Kidney tubule cell (primary cell): ENCODE measurements around the gene TCEA3.

Source experiments
- DNase-seq: peaks from one replicate; pipeline ENCODE4 v3.0.0-alpha.2; 2018; ENCODE audit warnings: low spot score

Gene TCEA3

GRCh38 chr1:23421343-23421742 lies 3.2 kb downstream of the TCEA3 start:
- DNase-seq: no peak

- no peak for DNase-seq
These were observed 3.8 kb downstream of the TCEA3 start for GRCh38 chr1:23420778-23421177.

GRCh38 chr1:23419180-23419579 lies 5.4 kb downstream of the TCEA3 start:
- DNase-seq: no peak

- DNase-seq: no peak
These were observed 7.0 kb downstream of the TCEA3 start for GRCh38 chr1:23417570-23417969.

- no peak for DNase-seq
These were observed 7.6 kb downstream of the TCEA3 start for GRCh38 chr1:23416964-23417363.

GRCh38 chr1:23408797-23409290 lies 15.7 kb downstream of the TCEA3 start:
- no peak for DNase-seq

GRCh38 chr1:23407016-23407630 lies 17.4 kb downstream of the TCEA3 start:
- no peak for DNase-seq

GRCh38 chr1:23405946-23406345 lies 18.6 kb downstream of the TCEA3 start:
- no peak for DNase-seq

- peak; percentile 99 for DNase-seq
These were observed 20.6 kb downstream of the TCEA3 start for GRCh38 chr1:23403735-23404486.

GRCh38 chr1:23403355-23403734 lies 21.2 kb downstream of the TCEA3 start:
- no peak for DNase-seq

- DNase-seq: peak; percentile 85
These were observed 21.6 kb downstream of the TCEA3 start for GRCh38 chr1:23403038-23403336.

- DNase-seq: no peak
These were observed 22.1 kb downstream of the TCEA3 start for GRCh38 chr1:23402286-23403037.

GRCh38 chr1:23401313-23401712 lies 23.2 kb downstream of the TCEA3 start:
- no peak for DNase-seq

GRCh38 chr1:23400324-23401114 lies 24.0 kb downstream of the TCEA3 start:
- DNase-seq: no peak

- DNase-seq: no peak
These were observed 25.3 kb downstream of the TCEA3 start for GRCh38 chr1:23399229-23399628.

GRCh38 chr1:23397908-23398307 lies 26.6 kb downstream of the TCEA3 start:
- no peak for DNase-seq

GRCh38 chr1:23396380-23396779 lies 28.2 kb downstream of the TCEA3 start:
- no peak for DNase-seq

GRCh38 chr1:23395849-23396248 lies 28.7 kb downstream of the TCEA3 start:
- DNase-seq: no peak

GRCh38 chr1:23395154-23395724 lies 29.3 kb downstream of the TCEA3 start:
- DNase-seq: no peak

- DNase-seq: no peak
These were observed 29.9 kb downstream of the TCEA3 start for GRCh38 chr1:23394684-23395083.

- peak; percentile 55 for DNase-seq
These were observed 30.4 kb downstream of the TCEA3 start for GRCh38 chr1:23394181-23394580.

- DNase-seq: peak; percentile 73
These were observed 30.8 kb downstream of the TCEA3 start for GRCh38 chr1:23393706-23394105.
